GM19193 (cell line): Measurements from ENCODE around the gene PPT1.

ENCODE experiments used
- POLR2A ChIP-seq: IDR thresholded peaks from 4 replicates; pipeline ENCODE4 v1.6.1; 2011; ENCODE audit not compliant: insufficient read depth, insufficient read length; ENCODE audit errors: extremely low read depth

PPT1 gene

GRCh38 chr1:40049725-40050124, 47.3 kb downstream of the PPT1 start:
- no peak for TF ChIP-seq POLR2A

- TF ChIP-seq POLR2A: no peak
These were observed 49.3 kb downstream of the PPT1 start for GRCh38 chr1:40047769-40048168.

GRCh38 chr1:40047276-40047675, 49.8 kb downstream of the PPT1 start:
- no peak for TF ChIP-seq POLR2A

GRCh38 chr1:40045766-40046165, 51.3 kb downstream of the PPT1 start:
- TF ChIP-seq POLR2A: no peak

GRCh38 chr1:40045182-40045581, 51.9 kb downstream of the PPT1 start:
- TF ChIP-seq POLR2A: no peak

GRCh38 chr1:40044110-40044509, 52.9 kb downstream of the PPT1 start:
- TF ChIP-seq POLR2A: no peak

GRCh38 chr1:40042341-40042740, 54.7 kb downstream of the PPT1 start:
- TF ChIP-seq POLR2A: no peak

- no peak for TF ChIP-seq POLR2A
These were observed 55.6 kb downstream of the PPT1 start for GRCh38 chr1:40041466-40041838.

- TF ChIP-seq POLR2A: peak; percentile 73
These were observed 56.3 kb downstream of the PPT1 start, which contains the start of gene CAP1 for GRCh38 chr1:40040511-40041465. TSS of gene CAP1 (plus strand) at chr1:40040729. CDS start at chr1:40059347, 18,618 bp downstream.

- TF ChIP-seq POLR2A: peak; percentile 92
These were observed 57.1 kb downstream of the PPT1 start for GRCh38 chr1:40039757-40040510.

GRCh38 chr1:40039245-40039756, 57.8 kb downstream of the PPT1 start:
- no peak for TF ChIP-seq POLR2A

- no peak for TF ChIP-seq POLR2A
These were observed 58.4 kb downstream of the PPT1 start for GRCh38 chr1:40038697-40039096.

- no peak for TF ChIP-seq POLR2A
These were observed 60.5 kb downstream of the PPT1 start for GRCh38 chr1:40036574-40036973.

- no peak for TF ChIP-seq POLR2A
These were observed 62.2 kb downstream of the PPT1 start for GRCh38 chr1:40034869-40035268.

GRCh38 chr1:40032240-40032891, 64.7 kb downstream of the PPT1 start:
- TF ChIP-seq POLR2A: no peak

GRCh38 chr1:40030528-40031135, 66.4 kb downstream of the PPT1 start:
- no peak for TF ChIP-seq POLR2A
